Neural progenitor cell (in vitro differentiated cells): ENCODE data around the gene TXNL4B. TPM values are rescaled to one million over a fixed set of nuclear protein-coding genes. Genes with fewer than 3 reads are reported as not detected.

Source experiments
- DNase-seq: peaks from one replicate; pipeline ENCODE4 v3.0.0-alpha.2; 2016; ENCODE audit warnings: low spot score
- H2AFZ ChIP-seq: fragments of 200-600 bp; sonication (generic); replicated peaks from 2 replicates; pipeline ENCODE4 v1.6.1; 2016; ENCODE audit warnings: antibody characterized with exemption
- H3F3A ChIP-seq: fragments of 200-600 bp; sonication (generic); 2 replicates; pipeline ENCODE4 v1.6.1; 2016; ENCODE audit warnings: antibody characterized with exemption, low read depth
- H3K27ac ChIP-seq: fragments of 200-600 bp; sonication (generic); 2 replicates; pipeline ENCODE4 v1.5.1; 2016; ENCODE audit warnings: mild to moderate bottlenecking
- H3K27me3 ChIP-seq: fragments of 200-600 bp; sonication (generic); 2 replicates; pipeline ENCODE4 v1.6.1; 2016; ENCODE audit warnings: mild to moderate bottlenecking, moderate library complexity
- H3K36me3 ChIP-seq: fragments of 200-600 bp; sonication (generic); 2 replicates; pipeline ENCODE4 v1.5.1; 2016
- H3K4me1 ChIP-seq: fragments of 200-600 bp; sonication (generic); 2 replicates; pipeline ENCODE4 v1.6.1; 2016; ENCODE audit warnings: mixed run types
- H3K4me2 ChIP-seq: fragments of 200-600 bp; sonication (generic); 2 replicates; pipeline ENCODE4 v1.6.1; 2016
- H3K4me3 ChIP-seq: fragments of 200-600 bp; sonication (generic); 2 replicates; pipeline ENCODE4 v1.5.1; 2016
- H3K79me2 ChIP-seq: fragments of 200-600 bp; sonication (generic); 2 replicates; pipeline ENCODE4 v1.6.1; 2016; ENCODE audit warnings: low read depth
- H3K9ac ChIP-seq: fragments of 200-600 bp; sonication (generic); 2 replicates; pipeline ENCODE4 v1.6.1; 2016
- H3K9me3 ChIP-seq: fragments of 200-600 bp; sonication (generic); 2 replicates; pipeline ENCODE4 v1.5.1; 2016; ENCODE audit warnings: low read depth
- H4K20me1 ChIP-seq: fragments of 200-600 bp; sonication (generic); 2 replicates; pipeline ENCODE4 v1.6.1; 2016; ENCODE audit warnings: low read depth
- H3K27ac Mint-ChIP-seq: 3 replicates; pipeline ENCODE4 v1.8.0; 2021; ENCODE audit warnings: mixed read lengths
- H3K27me3 Mint-ChIP-seq: 2 replicates; pipeline ENCODE4 v1.8.0; 2022; ENCODE audit warnings: low read depth, mild to moderate bottlenecking, inconsistent platforms, moderate library complexity, mixed read lengths; ENCODE audit not compliant: insufficient read depth
- H3K36me3 Mint-ChIP-seq: 3 replicates; pipeline ENCODE4 v1.8.0; 2021; ENCODE audit warnings: mixed read lengths
- H3K4me1 Mint-ChIP-seq: 3 replicates; pipeline ENCODE4 v1.8.0; 2021; ENCODE audit warnings: mixed read lengths
- H3K4me3 Mint-ChIP-seq: 3 replicates; pipeline ENCODE4 v1.8.0; 2021; ENCODE audit warnings: mild to moderate bottlenecking, moderate library complexity, mixed read lengths
- H3K9me3 Mint-ChIP-seq: 3 replicates; pipeline ENCODE4 v1.8.0; 2020; ENCODE audit warnings: mixed read lengths
- EZH2 ChIP-seq: fragments of 200-600 bp; sonication (generic); IDR thresholded peaks from 2 replicates; pipeline ENCODE4 v1.6.1; 2017; ENCODE audit warnings: antibody characterized with exemption, mild to moderate bottlenecking, moderate library complexity
- EZH2phosphoT487 ChIP-seq: fragments of 200-600 bp; sonication (generic); IDR thresholded peaks from 2 replicates; pipeline ENCODE4 v1.6.1; 2017; ENCODE audit warnings: antibody characterized with exemption
- total RNA-seq: library from RNA; depleted of rRNA; stranded (reverse); fragments of >200 nt; gene quantifications from 2 replicates; pipeline ENCODE4 v1.2.3, GENCODE V29; 2015; ENCODE audit warnings: low replicate concordance
- TF ChIP-seq, protein P1 (sequence below): fragments of 200-600 bp; sonication (generic); IDR thresholded peaks from 2 replicates; pipeline ENCODE4 v1.5.1; 2017; ENCODE audit warnings: antibody characterized with exemption, mild to moderate bottlenecking

TXNL4B gene
- total RNA-seq, 1 donor from 2014 or later: 23.4 TPM

DNA sequence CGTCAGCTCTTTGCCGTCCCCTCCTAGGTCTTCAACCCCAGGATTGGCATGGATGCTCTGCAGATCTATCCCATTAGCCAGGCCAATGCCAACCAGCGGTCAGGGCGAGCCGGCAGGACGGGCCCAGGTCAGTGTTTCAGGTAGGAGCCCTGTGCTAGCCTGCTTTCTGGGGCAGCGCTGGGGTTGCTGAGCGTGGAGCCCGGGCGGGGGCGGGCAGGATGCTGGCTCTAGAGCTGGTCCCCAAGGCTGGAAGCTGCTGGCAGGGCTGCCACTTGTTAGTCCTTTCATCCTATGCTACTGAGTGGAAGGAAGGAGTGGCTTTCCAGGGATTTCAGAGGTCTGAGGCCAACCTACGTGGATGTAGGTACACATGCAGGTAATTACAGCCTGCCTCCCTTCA is 12.6 kb upstream of the TXNL4B start:
- Mint-ChIP-seq H3K36me3 (peaks cover 44% of the 10 kb centered on the region), H3K27me3 (peaks cover 2% of the 10 kb centered on the region), H3K4me1 (no peaks in the 10 kb centered on the region), H3K27ac (no peak overlapping the region), H3K9me3 (no peaks in the 10 kb centered on the region), H3K4me3 (no peak overlapping the region)
- no peak for TF ChIP-seq EZH2
- TF ChIP-seq, protein P1, sequence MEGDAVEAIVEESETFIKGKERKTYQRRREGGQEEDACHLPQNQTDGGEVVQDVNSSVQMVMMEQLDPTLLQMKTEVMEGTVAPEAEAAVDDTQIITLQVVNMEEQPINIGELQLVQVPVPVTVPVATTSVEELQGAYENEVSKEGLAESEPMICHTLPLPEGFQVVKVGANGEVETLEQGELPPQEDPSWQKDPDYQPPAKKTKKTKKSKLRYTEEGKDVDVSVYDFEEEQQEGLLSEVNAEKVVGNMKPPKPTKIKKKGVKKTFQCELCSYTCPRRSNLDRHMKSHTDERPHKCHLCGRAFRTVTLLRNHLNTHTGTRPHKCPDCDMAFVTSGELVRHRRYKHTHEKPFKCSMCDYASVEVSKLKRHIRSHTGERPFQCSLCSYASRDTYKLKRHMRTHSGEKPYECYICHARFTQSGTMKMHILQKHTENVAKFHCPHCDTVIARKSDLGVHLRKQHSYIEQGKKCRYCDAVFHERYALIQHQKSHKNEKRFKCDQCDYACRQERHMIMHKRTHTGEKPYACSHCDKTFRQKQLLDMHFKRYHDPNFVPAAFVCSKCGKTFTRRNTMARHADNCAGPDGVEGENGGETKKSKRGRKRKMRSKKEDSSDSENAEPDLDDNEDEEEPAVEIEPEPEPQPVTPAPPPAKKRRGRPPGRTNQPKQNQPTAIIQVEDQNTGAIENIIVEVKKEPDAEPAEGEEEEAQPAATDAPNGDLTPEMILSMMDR: no peak
- TF ChIP-seq EZH2phosphoT487: no peak
- no peaks in the 10 kb centered on the region for H3F3A ChIP-seq
- no peak overlapping the region for H3K4me2 ChIP-seq
- H3K36me3 ChIP-seq: no peaks in the 10 kb centered on the region
- H3K27me3 ChIP-seq: no peaks in the 10 kb centered on the region
- no peaks in the 10 kb centered on the region for H3K9me3 ChIP-seq
- no peak overlapping the region for H3K9ac ChIP-seq
- no peaks in the 10 kb centered on the region for H4K20me1 ChIP-seq
- H2AFZ ChIP-seq: no peak overlapping the region
- H3K4me1 ChIP-seq: no peaks in the 10 kb centered on the region
- no peak for DNase-seq
- H3K4me3 ChIP-seq: no peak overlapping the region
- H3K79me2 ChIP-seq: no peaks in the 10 kb centered on the region
- no peak overlapping the region for H3K27ac ChIP-seq

DNA sequence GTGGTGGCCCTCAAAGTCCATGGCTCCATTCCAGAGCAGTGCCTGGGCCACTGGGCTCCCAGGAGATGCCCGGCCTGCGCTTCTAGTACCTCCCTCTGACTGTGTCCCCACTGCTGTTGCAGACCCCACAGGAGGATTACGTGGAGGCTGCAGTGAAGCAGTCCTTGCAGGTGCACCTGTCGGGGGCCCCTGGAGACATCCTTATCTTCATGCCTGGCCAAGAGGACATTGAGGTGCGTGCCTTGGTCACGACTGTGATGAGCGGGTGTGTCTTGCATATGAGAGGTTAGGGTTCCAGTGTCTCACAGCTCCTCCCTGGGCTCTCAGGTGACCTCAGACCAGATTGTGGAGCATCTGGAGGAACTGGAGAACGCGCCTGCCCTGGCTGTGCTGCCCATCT is 11.5 kb upstream of the TXNL4B start:
- TF ChIP-seq EZH2phosphoT487 (no peak), EZH2 (no peak)
- TF ChIP-seq, protein P1: no peak
- Histone ChIP-seq H2AFZ (no peak overlapping the region), H3F3A (no peaks in the 10 kb centered on the region), H3K4me3 (no peak overlapping the region), H3K79me2 (no peaks in the 10 kb centered on the region), H3K9ac (no peak overlapping the region), H3K9me3 (no peaks in the 10 kb centered on the region), H3K4me2 (no peak overlapping the region), H3K27me3 (no peaks in the 10 kb centered on the region), H3K27ac (no peak overlapping the region), H4K20me1 (no peaks in the 10 kb centered on the region), H3K36me3 (no peaks in the 10 kb centered on the region), H3K4me1 (no peaks in the 10 kb centered on the region)
- Mint-ChIP-seq H3K4me3 (no peak overlapping the region), H3K4me1 (no peaks in the 10 kb centered on the region), H3K9me3 (no peaks in the 10 kb centered on the region), H3K36me3 (peaks cover 35% of the 10 kb centered on the region), H3K27ac (no peak overlapping the region), H3K27me3 (peaks cover 2% of the 10 kb centered on the region)
- no peak for DNase-seq

DNA sequence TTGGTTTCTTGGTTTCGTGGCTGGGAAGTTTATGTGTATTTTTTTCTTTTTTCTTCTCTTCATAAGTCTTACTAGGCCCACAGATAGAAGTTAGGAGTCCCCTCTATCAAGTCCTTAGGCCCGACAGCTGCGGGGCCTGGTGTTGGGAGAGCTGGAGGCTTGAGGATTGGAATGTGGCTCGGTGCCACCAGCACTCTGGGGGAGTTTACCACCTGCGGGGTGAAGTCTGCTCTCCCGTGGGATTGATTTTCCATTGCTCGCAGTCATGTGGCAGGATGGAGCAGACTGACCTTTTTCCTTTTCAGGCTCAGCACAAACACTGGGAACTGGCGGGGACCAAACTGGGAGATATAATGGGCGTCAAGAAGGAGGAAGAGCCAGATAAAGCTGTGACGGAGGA is 7.8 kb upstream of the TXNL4B start:
- H3F3A ChIP-seq: no peaks in the 10 kb centered on the region
- H3K36me3 ChIP-seq: peaks cover 3% of the 10 kb centered on the region
- Mint-ChIP-seq H3K4me1 (no peaks in the 10 kb centered on the region), H3K36me3 (peaks cover 37% of the 10 kb centered on the region), H3K27ac (no peak overlapping the region), H3K4me3 (no peak overlapping the region), H3K9me3 (no peaks in the 10 kb centered on the region), H3K27me3 (peaks cover 2% of the 10 kb centered on the region)
- H2AFZ ChIP-seq: no peak overlapping the region
- no peaks in the 10 kb centered on the region for H3K4me1 ChIP-seq
- H3K4me3 ChIP-seq: no peak overlapping the region
- H3K9ac ChIP-seq: no peak overlapping the region
- no peak overlapping the region for H3K4me2 ChIP-seq
- H3K79me2 ChIP-seq: peaks cover 7% of the 10 kb centered on the region
- no peak overlapping the region for H3K27ac ChIP-seq
- no peaks in the 10 kb centered on the region for H3K27me3 ChIP-seq
- no peak for DNase-seq
- peaks cover 4% of the 10 kb centered on the region for H4K20me1 ChIP-seq
- TF ChIP-seq, protein P1: no peak
- TF ChIP-seq EZH2: no peak
- H3K9me3 ChIP-seq: no peaks in the 10 kb centered on the region

DNA sequence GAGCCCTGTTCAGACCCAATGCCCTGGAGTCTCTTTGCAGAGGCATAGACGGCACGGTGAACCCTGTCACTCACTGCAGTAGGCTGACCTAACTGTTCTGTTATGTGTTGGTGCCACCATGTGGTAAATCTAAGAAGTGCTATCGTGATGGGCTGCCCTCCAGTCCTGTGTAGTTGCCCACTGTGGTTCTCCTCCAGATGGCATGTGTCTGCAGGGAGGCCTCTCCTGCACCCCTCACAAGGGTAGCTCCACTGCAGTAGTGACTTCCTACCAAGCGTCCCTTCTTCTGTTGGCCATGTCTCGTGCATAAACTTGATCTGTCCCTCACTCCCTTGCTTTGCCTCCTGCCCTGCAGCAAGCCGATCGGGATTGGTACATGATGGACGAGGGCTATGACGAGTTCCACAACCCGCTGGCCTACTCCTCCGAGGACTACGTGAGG is 6.0 kb upstream of the TXNL4B start:
- H3K27ac ChIP-seq: no peak overlapping the region
- peaks cover 9% of the 10 kb centered on the region for H3K4me1 Mint-ChIP-seq
- H2AFZ ChIP-seq: no peak overlapping the region
- peak; percentile 76 for DNase-seq
- no peak overlapping the region for H3K4me3 ChIP-seq
- H4K20me1 ChIP-seq: peaks cover 4% of the 10 kb centered on the region
- no peak overlapping the region for H3K4me3 Mint-ChIP-seq
- H3K36me3 Mint-ChIP-seq: peaks cover 29% of the 10 kb centered on the region
- no peak overlapping the region for H3K9ac ChIP-seq
- no peak overlapping the region for H3K27ac Mint-ChIP-seq
- no peaks in the 10 kb centered on the region for H3K9me3 Mint-ChIP-seq
- no peaks in the 10 kb centered on the region for H3K27me3 Mint-ChIP-seq
- H3K79me2 ChIP-seq: peaks cover 25% of the 10 kb centered on the region
- H3K9me3 ChIP-seq: no peaks in the 10 kb centered on the region
- H3F3A ChIP-seq: no peaks in the 10 kb centered on the region
- peaks cover 3% of the 10 kb centered on the region for H3K36me3 ChIP-seq
- TF ChIP-seq, protein P1: peak; percentile 65
- TF ChIP-seq EZH2 (no peak), EZH2phosphoT487 (no peak)
- H3K4me2 ChIP-seq: no peak overlapping the region
- H3K4me1 ChIP-seq: peaks cover 6% of the 10 kb centered on the region
- no peaks in the 10 kb centered on the region for H3K27me3 ChIP-seq
